ENCODE measurements around the gene WLS. TPM values are rescaled to one million over a fixed set of nuclear protein-coding genes. Genes with fewer than 3 reads are reported as not detected.

Gene WLS
- total and polyA plus RNA-seq, 2 experiments from 2014 or later = 0.87 to 1.2 TPM

DNA sequence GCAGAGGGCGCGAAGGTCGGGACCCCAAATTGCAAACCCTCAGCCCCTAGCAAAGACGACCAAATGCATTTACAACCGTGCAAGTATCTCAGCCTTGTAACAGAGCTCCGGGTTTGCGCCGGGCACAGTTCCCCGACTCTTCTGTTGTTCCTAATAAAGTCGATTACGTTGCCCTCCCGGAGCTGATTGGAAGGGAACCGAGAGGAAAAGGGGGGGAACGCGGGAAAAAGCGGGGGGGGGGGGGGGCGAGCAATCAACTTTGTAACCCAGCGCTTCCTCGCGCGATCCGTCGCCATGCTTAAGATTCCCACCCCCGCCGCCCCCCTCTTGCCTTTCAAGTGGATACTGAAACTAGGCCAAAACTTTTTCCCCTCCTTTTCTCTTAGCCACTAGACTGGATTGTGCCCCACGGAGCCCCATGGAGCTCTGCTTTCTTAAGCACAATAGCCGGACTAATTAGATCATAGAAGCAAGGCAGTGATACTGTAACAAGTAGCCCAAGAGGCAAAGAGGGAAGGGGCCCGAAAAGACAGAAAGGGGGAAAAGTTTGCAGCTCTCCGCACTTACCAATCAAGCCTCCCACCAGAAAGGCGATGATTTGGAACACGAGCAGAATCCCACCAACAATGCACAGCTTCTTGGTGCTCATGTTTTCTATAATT lies 565 bp downstream of the WLS start:
- H3K27me3 Mint-ChIP-seq (ENCODE audit: insufficient read depth, low read depth, poor library complexity) = peaks cover 82% of the 10 kb centered on the region
- Histone ChIP-seq H3K4me1 (ENCODE audit: insufficient read depth) (peaks cover 17% of the 10 kb centered on the region), H3K9me2 (ENCODE audit: insufficient read depth) (no peaks in the 10 kb centered on the region), H2AFZ (peak overlapping the region; percentile 97), H3F3A (replicated peaks; ENCODE audit: low read depth) (no peaks in the 10 kb centered on the region; the same call in 1 of the 2 replicates), H3K4me3 (peak overlapping the region; percentile 90), H3K27me3 (ENCODE audit: insufficient read depth) (peaks cover 100% of the 10 kb centered on the region), H4K20me1 (replicated peaks; ENCODE audit: insufficient read depth) (no peaks in the 10 kb centered on the region; the same call in 1 of the 2 replicates), H3K36me3 (ENCODE audit: insufficient read depth) (no peaks in the 10 kb centered on the region), H3K4me2 (peak overlapping the region; percentile 93), H3K79me2 (replicated peaks; ENCODE audit: insufficient read depth) (no peaks in the 10 kb centered on the region), H3K27ac (ENCODE audit: low read depth) (no peak overlapping the region)
- TF ChIP-seq JUNB (IDR thresholded peaks at IDR 0.05; ENCODE audit: unreplicated experiment) (no peak), EZH2phosphoT487 (IDR thresholded peaks at IDR 0.05; ENCODE audit: unreplicated experiment) (no peak), EZH2 (IDR thresholded peaks at IDR 0.05; ENCODE audit: low read depth, unreplicated experiment) (peak; percentile 79), NANOG (IDR thresholded peaks at IDR 0.05; ENCODE audit: borderline replicate concordance) (no peak), ZNF331 (CRISPR knock-in tag; IDR thresholded peaks at IDR 0.05; ENCODE audit: low read depth) (no peak)
- TF ChIP-seq, protein P1, sequence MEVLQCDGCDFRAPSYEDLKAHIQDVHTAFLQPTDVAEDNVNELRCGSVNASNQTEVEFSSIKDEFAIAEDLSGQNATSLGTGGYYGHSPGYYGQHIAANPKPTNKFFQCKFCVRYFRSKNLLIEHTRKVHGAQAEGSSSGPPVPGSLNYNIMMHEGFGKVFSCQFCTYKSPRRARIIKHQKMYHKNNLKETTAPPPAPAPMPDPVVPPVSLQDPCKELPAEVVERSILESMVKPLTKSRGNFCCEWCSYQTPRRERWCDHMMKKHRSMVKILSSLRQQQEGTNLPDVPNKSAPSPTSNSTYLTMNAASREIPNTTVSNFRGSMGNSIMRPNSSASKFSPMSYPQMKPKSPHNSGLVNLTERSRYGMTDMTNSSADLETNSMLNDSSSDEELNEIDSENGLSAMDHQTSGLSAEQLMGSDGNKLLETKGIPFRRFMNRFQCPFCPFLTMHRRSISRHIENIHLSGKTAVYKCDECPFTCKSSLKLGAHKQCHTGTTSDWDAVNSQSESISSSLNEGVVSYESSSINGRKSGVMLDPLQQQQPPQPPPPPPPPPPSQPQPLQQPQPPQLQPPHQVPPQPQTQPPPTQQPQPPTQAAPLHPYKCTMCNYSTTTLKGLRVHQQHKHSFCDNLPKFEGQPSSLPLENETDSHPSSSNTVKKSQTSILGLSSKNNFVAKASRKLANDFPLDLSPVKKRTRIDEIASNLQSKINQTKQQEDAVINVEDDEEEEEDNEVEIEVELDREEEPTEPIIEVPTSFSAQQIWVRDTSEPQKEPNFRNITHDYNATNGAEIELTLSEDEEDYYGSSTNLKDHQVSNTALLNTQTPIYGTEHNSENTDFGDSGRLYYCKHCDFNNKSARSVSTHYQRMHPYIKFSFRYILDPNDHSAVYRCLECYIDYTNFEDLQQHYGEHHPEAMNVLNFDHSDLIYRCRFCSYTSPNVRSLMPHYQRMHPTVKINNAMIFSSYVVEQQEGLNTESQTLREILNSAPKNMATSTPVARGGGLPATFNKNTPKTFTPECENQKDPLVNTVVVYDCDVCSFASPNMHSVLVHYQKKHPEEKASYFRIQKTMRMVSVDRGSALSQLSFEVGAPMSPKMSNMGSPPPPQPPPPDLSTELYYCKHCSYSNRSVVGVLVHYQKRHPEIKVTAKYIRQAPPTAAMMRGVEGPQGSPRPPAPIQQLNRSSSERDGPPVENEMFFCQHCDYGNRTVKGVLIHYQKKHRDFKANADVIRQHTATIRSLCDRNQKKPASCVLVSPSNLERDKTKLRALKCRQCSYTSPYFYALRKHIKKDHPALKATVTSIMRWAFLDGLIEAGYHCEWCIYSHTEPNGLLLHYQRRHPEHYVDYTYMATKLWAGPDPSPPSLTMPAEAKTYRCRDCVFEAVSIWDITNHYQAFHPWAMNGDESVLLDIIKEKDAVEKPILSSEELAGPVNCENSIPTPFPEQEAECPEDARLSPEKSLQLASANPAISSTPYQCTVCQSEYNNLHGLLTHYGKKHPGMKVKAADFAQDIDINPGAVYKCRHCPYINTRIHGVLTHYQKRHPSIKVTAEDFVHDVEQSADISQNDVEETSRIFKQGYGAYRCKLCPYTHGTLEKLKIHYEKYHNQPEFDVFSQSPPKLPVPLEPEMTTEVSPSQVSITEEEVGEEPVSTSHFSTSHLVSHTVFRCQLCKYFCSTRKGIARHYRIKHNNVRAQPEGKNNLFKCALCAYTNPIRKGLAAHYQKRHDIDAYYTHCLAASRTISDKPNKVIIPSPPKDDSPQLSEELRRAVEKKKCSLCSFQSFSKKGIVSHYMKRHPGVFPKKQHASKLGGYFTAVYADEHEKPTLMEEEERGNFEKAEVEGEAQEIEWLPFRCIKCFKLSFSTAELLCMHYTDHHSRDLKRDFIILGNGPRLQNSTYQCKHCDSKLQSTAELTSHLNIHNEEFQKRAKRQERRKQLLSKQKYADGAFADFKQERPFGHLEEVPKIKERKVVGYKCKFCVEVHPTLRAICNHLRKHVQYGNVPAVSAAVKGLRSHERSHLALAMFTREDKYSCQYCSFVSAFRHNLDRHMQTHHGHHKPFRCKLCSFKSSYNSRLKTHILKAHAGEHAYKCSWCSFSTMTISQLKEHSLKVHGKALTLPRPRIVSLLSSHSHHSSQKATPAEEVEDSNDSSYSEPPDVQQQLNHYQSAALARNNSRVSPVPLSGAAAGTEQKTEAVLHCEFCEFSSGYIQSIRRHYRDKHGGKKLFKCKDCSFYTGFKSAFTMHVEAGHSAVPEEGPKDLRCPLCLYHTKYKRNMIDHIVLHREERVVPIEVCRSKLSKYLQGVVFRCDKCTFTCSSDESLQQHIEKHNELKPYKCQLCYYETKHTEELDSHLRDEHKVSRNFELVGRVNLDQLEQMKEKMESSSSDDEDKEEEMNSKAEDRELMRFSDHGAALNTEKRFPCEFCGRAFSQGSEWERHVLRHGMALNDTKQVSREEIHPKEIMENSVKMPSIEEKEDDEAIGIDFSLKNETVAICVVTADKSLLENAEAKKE (CRISPR knock-in tag; IDR thresholded peaks at IDR 0.05) = no peak
- TF ChIP-seq, protein P2, sequence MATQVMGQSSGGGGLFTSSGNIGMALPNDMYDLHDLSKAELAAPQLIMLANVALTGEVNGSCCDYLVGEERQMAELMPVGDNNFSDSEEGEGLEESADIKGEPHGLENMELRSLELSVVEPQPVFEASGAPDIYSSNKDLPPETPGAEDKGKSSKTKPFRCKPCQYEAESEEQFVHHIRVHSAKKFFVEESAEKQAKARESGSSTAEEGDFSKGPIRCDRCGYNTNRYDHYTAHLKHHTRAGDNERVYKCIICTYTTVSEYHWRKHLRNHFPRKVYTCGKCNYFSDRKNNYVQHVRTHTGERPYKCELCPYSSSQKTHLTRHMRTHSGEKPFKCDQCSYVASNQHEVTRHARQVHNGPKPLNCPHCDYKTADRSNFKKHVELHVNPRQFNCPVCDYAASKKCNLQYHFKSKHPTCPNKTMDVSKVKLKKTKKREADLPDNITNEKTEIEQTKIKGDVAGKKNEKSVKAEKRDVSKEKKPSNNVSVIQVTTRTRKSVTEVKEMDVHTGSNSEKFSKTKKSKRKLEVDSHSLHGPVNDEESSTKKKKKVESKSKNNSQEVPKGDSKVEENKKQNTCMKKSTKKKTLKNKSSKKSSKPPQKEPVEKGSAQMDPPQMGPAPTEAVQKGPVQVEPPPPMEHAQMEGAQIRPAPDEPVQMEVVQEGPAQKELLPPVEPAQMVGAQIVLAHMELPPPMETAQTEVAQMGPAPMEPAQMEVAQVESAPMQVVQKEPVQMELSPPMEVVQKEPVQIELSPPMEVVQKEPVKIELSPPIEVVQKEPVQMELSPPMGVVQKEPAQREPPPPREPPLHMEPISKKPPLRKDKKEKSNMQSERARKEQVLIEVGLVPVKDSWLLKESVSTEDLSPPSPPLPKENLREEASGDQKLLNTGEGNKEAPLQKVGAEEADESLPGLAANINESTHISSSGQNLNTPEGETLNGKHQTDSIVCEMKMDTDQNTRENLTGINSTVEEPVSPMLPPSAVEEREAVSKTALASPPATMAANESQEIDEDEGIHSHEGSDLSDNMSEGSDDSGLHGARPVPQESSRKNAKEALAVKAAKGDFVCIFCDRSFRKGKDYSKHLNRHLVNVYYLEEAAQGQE (IDR thresholded peaks at IDR 0.05; ENCODE audit: unreplicated experiment) = no peak
- DNase-seq (ENCODE audit: low spot score) = peak; percentile 67
- H3K27ac Mint-ChIP-seq = no peak overlapping the region
- H3K9me3 Mint-ChIP-seq = peaks cover 3% of the 10 kb centered on the region; the same call in 1 of the 3 replicates
- H3K4me1 Mint-ChIP-seq = peaks cover 28% of the 10 kb centered on the region
- ATAC-seq = peak; percentile 57
- peak overlapping the region; percentile 89 for H3K4me3 Mint-ChIP-seq
- no peaks in the 10 kb centered on the region for H3K36me3 Mint-ChIP-seq (ENCODE audit: low read depth)
